ENCODE results near the gene COL12A1.
A peak's percentile ranks its signal among the peaks of the same experiment; 100 is the strongest.

The COL12A1 gene

GRCh38 chr6:75142721-75143120, 63.1 kb downstream of the COL12A1 start:
- no peak for DNase-seq

- DNase-seq: no peak
Observed at GRCh38 chr6:75135876-75136275, 70.0 kb downstream of the COL12A1 start.

GRCh38 chr6:75135450-75135849, 70.4 kb downstream of the COL12A1 start:
- no peak for DNase-seq

- DNase-seq: no peak
Observed at GRCh38 chr6:75130784-75131183, 75.1 kb downstream of the COL12A1 start.

GRCh38 chr6:75128878-75129570, 76.8 kb downstream of the COL12A1 start:
- DNase-seq: no peak

- DNase-seq: no peak
Observed at GRCh38 chr6:75126518-75126917, 79.3 kb downstream of the COL12A1 start.

GRCh38 chr6:75124983-75125382, 80.9 kb downstream of the COL12A1 start:
- no peak for DNase-seq

GRCh38 chr6:75124085-75124484, 81.8 kb downstream of the COL12A1 start:
- DNase-seq: no peak

GRCh38 chr6:75118925-75119515, 86.8 kb downstream of the COL12A1 start:
- DNase-seq: no peak

GRCh38 chr6:75117701-75118100, 88.2 kb downstream of the COL12A1 start:
- no peak for DNase-seq

- no peak for DNase-seq
Observed at GRCh38 chr6:75116946-75117345, 88.9 kb downstream of the COL12A1 start.

- no peak for DNase-seq
Observed at GRCh38 chr6:75115481-75115880, 90.4 kb downstream of the COL12A1 start.

- no peak for DNase-seq
Observed at GRCh38 chr6:75114806-75115205, 91.0 kb downstream of the COL12A1 start.

GRCh38 chr6:75114195-75114594, 91.7 kb downstream of the COL12A1 start:
- no peak for DNase-seq

- DNase-seq: no peak
Observed at GRCh38 chr6:75113446-75113845, 92.4 kb downstream of the COL12A1 start.

- DNase-seq: no peak
Observed at GRCh38 chr6:75109765-75110164, 96.1 kb downstream of the COL12A1 start.

GRCh38 chr6:75109022-75109421, 96.8 kb downstream of the COL12A1 start:
- no peak for DNase-seq

- DNase-seq: no peak
Observed at GRCh38 chr6:75108333-75108974, 97.4 kb downstream of the COL12A1 start.

- DNase-seq: no peak
Observed at GRCh38 chr6:75107913-75108312, 97.9 kb downstream of the COL12A1 start.

GRCh38 chr6:75106426-75106825, 99.4 kb downstream of the COL12A1 start:
- DNase-seq: no peak

GRCh38 chr6:75103431-75103830, 102.4 kb downstream of the COL12A1 start:
- no peak for DNase-seq

GRCh38 chr6:75102301-75102700, 103.6 kb downstream of the COL12A1 start:
- DNase-seq: no peak

GRCh38 chr6:75101896-75102295, 104.0 kb downstream of the COL12A1 start:
- no peak for DNase-seq

- DNase-seq: peak in 1 of 2 donors; percentile 4
Observed at GRCh38 chr6:75098709-75099108, 107.1 kb downstream of the COL12A1 start.
